ENCODE measurements around the gene ONECUT3. TPM values are rescaled to one million over a fixed set of nuclear protein-coding genes. Genes with fewer than 3 reads are reported as not detected.

Gene ONECUT3
- polyA plus RNA-seq, 1 donor, result not detected

DNA sequence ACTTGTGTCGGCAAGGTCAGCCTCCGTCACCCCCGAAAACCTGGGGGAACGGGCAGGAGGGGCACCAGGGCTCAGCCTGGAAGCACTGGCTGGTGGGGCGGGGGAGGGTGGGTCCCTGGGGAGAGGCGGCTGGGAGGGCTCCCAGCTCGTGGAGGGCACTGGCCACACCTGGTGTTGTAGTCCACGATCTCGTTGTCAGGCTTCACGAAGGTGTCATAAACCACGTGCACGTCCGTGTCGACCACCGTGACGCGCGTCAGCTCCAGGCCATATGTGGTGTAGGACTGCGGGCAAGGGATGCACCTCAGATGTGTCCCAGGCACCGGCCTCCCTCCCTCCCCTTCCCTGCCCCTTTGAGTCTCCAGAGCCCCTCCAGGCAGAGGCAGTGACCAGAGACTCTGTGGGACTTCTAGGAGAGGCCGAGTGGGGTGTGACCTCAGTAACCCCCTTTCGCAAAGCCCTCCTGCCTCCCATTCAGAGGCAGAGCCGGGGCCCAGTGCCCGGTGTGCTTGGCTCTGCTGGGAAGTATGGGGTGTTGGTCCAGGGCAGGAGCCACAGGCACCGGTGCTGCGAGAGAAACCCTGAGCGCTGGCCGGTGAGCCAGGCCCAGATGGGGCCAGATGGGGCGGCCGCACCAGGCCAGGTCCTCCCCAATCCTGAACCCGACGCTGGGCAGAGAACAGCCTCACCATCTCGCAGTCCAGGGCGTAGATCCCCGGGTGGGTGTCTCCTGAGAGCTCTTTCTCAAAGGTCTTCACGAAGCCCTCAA is 63.4 kb downstream of the ONECUT3 start:
- DNase-seq, result no peak

DNA sequence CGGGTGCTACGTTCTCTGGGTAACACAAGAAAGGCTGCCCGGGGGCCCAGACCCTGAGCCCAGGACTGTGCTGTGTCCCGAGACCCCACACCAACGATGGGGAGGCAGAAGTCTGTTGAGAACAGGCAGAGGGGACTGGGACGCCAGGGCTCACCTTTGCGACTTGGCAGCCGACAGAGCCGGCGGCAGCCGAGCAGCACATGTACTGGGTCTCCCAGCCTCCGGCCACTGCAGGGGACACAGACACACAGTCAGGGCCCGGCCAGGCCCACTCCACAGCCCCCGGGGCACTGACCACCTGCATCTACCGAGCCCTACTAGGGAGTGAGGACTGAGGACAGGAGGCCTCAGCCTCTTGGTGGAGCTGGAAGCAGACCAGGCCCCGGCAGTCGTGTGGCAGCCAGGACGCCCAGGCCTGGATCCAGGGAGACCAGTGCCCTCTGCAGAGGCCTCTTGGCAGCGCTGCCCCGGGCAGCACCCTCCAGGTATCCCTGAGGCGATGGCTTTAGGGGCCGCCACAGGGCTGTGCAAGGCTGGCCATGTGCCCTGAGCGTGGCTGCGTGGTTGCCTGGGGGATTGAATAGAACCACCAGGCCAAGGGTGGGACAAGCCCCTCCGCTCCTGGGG is 64.4 kb downstream of the ONECUT3 start:
- no peak for DNase-seq

DNA sequence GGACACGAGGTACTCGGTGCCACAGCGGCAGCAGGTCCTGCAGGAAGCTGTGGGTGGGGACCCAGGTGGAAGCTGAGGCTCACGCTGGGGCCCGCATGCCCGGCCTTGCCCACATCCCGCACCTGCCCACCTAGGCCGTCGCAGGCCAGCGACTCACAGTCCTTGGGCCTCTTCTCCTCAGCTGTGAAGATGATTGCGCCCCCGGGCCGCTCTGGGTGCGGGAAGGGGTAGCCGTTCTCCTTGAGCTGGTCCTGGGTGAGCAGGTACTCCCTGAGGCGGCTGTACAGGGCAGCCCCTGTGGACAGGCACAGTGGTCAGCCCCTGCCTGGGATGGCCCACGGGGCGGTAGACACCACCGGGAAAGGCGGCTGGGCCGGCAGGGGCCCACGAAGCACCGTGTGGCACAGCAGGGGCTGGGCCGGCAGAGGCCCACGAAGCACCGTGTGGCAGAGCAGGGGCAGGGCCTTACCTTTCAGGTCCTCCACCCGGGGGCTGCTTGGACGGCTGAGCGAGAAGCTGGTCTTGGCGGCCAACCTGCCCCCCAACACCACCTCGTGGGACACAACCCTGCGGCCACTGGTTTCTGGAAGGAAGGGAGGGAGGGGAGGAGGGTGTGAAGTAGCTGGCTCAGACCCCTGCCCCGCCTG is 65.4 kb downstream of the ONECUT3 start:
- DNase-seq, result no peak

DNA sequence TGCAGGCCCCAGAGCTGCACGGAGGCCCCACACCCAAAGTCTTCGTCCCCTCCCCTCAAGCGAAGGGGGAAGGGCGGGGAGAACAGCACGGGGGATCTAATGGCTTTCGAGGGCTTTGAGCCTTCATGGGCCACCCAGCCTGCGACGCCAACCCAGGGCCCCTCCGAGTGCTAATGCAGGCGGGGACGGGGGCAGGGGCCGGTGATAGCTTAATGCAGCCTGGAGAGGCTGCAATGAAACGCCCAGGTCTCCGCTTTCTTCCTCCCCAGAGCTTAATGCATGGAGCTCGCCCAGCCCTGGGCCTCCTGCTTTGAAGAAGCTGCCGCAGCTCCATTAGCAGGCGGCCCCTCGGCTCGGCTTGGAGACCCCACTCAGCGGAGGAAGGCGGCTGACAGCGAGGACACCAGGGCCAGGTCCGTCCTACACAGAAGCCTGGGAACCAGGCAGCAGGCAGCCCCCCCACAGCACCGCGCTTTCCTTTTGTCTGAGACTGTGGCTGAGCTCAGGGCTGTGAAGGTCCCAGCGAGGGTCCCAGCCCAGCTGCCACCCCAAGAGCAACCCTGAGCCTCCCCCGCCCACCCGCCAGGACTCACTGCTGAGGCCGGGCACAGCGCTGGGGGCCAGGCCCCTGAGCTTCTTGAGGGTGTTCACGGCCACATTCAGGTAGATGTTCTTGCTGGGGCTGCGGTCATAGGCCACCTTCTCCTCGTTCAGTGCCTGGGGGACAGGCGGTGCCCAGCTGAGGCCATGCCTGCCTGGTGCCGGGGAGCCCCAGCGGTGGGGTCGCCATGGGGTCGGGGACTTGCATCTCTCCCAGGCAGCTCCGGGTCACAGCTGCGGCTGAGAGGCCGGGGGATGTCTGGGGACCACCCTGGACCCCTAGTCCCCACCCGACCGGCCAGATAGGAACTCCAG is 66.3 kb downstream of the ONECUT3 start:
- no peak for DNase-seq

DNA sequence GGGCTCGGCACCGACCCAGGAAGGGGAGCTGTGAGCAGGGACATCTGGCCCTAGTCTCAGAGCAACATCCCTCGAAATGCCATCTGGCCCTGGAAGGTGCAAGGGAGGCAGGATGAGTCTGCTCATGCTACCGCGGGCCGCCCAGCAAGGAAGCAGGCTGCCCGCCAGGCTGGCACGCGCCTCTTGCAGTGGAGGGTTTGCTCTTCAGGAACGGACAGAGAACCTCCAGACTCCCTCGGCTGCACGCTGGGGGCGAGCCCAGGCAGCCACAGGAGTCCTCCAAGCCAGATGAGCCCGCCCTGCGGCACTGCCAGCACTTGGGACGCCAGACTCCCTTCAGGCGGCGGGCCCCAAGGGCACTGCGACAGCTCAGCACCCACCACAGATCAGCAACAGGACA is 68.9 kb downstream of the ONECUT3 start:
- DNase-seq, result no peak

DNA sequence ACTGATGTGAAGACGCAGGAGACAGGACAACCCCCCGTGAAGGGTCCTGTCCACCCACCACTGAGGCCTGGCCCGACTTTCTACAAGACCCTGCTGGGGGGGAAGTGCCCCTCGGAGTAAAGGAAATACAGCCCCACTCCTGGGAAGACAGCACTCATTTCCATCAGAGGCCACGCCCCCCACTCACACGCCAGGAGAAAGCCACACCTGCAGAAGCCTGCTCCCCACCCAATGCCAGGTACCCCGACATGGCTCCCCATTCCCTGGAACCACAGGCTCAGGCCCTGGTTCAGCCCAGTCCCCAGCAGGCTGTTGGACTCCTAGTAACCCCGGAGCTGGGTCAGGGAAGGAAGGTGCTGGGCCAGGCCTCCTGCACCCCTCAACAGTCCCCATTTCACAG is 69.7 kb downstream of the ONECUT3 start:
- DNase-seq, result no peak

DNA sequence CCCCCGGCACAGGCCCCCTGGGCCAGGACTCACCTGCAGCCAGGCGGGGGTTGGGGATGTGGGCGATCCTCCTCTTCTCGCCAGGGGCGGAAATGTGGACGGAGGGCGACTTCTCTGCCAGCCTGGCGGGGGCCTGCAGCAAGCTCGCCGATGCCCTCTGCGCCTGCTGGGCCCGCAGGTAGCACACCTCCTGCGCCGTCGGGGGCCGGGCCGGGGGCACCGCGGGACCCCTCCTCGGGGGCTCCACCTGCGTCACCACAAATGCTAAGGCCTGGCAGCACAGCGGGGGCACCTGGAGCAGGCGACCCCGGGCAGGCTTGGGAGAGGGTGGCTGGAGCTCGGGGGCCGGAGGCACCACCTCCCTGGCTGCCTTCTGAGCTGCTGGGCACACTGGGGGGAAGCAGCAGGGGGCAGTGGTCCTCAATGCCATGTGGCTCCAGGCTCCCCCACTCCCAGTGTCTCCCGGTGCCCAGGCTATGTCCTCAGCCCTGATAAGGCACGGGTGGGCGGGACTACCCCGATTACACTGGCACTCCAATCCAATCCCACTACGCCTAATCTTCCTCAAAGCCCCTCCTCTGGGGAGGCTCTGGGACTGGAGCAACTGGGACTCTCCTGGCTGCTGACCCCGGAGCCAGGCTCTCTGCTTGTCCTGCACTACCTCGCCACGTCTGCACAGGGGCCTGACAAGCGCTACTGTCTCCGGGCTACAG is 70.4 kb downstream of the ONECUT3 start:
- DNase-seq, result no peak

DNA sequence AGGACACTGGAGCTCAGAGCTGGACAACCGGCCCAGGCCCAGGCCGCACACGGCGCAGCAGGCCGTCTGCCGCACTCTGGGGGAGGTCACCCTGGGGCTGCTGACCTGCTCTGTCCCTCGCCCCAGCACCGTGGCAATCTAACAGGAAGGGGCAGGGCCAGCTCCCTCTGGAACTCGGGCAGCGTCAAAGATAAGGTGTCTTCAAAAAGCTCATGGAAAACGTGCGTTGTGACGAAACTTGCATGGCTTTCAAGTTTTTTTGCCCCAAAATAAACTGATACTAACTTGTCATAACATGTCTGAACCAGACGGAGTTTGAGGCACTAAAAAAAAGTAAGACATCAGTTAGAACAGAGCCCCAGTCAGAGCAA is 70.9 kb downstream of the ONECUT3 start:
- no peak for DNase-seq

DNA sequence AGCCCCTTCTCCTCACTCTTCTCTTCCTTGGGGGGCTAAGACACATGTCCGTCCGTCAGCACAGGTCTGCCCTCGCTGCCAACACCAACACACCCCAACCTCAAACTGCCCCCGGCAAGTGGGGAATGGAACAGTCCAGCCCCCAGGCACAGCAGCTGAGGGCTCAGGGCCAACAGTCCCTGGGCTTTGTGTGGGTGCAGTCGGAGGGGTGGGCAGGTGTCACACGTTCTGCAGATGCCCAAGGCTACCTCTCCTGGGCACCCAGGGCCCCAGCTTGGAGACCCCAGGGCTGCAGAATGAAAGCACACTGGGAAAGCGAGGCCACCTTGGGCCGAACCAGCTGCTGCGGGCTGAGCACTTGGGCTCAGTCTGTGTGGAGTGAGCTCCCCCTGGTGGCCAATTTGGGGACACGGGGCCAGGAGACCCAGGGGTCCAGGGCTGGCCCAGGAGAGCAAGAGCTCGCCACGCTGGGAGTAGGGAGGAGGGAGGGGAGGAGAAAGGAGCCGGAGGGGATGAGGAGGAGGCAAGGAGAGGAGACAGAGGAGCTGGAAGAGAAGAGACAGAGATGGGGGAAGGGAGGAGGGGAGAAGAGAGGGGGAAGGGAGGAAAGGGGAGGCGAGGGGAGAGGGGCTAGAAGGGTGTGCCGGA is 72.7 kb downstream of the ONECUT3 start:
- DNase-seq, result peak; percentile 79

DNA sequence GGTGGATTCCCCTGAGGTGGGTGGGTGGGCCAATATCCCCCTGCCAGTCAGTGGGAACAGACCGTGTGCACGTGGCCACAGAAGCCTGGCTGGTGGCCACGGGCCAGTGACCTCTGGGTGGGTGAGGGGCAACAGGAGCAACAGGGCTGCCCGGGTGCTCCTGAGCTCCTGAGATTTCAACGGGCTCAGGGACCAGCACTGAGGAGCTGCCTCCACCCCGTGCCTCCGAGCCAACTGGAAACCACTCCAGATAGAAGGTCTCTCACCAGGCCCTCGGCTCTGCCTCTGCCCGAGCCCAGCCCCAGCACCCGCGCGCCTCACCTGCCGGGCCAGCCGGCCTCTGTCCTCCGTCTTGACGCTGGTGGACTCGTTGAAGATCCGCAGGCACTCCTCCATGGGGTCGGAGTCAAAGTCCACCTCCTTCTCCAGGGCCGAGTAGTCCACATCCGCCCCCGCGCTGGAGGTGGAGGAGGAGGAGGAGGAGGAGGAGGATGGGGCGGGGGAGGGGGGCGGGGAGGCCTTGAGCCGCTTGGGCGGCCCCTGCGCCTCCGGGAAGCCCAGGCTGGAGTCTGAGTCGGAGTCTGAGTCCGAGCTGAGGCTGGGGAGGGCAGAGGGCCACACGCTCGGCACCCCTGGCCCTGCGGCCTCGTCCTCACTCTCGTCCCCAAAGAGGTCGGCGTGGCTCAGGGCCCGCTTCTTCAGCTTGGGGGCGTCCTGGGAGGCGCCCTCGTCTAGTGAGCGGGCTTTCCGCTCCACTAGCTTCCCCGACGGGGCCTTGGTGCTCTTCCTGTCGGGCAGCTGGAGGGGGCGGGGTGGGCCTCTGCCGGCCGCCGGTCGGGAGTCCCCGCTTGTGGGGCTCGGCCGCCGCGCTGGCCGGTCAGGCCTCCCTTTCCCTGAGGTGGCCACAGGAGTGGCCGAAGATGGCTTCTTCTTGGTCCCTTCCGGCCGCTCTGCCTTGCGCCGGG is 73.5 kb downstream of the ONECUT3 start:
- DNase-seq, result no peak

DNA sequence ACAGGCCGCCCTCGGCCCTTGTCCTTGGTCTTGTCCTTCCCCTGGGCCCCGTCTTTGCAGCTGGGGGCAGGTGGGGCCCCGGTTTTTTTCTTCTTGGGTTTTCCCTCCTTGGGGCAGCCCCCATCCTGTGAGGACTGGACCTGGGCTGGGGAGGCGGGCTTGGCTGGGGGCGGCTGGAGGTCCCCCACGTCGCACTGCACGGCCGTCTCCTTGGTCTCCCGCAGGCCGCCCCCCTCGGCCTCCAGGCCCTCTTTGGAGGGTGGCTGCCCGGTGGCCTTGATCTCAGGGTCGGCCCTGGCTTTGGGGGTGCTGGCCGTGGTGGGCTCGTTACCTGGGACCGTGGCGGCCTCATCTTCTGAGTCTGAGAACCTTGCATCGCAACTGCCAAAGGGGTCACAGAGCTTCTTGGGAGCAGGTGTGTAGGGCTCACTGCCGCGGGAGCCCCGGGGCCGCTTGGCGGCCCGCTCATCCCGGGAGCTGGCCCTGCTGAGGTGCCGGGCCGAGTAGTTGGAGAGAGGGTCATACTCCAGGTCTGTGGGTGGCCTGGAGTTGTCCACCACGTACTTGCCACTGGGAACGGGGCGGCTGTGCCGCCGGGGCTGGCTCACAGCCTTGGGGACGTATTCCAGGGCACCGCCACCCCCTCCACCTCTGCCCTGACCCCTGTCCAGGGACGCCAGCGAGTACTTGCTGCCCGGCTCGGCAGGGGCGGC is 74.4 kb downstream of the ONECUT3 start:
- no peak for DNase-seq

DNA sequence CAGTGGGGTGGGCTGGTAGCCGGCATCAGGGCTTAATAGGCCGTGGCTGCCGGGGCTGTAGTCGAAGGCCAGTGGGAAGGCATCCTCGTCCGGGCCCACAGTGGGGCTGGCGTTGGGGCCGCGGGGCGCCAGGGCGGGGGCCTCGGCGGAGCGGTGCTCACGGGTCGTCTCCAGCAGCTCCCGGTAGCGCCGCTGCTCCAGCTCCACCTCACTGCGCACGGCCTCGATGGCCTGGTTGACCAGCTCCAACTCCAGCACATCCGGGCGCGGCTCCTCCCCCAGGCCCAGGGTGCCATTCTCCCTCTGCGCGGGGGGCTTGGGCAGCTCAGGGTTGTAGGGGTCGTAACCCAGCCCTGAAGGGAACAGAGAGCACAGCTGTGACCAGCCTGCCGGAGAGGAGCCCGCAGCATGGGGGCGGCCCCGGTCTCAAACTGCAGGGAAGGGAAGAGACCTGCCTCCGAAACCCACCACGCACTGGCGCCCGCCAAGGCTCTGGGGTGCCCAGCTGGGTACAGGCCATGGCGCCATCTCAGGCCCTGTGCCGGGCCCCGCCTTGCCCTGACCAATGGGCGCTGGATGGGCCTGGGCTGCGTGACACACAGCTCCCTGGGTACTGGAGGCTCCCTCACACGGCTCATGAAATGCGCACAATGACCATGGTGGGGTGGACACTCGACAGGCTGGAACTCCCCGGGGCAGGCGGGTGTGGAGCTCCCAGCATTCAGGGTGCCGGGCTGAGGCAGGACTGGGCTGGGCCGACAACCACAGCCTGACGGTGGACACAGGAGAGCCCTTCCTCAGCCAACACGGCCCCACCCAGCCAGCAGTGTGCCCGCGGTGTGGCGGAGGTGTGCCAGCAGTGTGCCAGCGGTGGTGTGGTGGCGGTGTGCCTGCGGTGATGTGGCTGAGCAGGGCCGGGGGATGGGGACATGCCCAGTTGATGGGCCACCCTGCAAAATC is 75.3 kb downstream of the ONECUT3 start:
- DNase-seq, result no peak

DNA sequence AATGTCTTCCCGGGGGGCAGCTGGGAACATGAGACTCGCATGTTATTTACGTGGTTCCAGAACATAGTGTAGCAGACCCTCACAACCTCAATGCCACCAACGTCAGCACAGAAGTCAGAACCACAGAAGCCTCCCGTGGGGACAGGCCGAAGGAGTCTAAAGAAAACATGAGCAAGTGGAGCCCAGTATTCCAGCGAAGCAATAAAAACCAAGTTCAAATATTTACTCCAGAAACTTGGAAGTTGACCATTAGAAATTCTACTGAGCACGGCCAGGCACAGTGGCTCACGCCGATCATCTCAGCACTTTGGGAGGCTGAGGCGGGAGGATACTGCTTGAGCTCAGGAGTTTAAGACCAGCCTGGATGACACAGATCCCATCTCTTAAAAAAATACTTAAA is 76.7 kb downstream of the ONECUT3 start:
- no peak for DNase-seq

DNA sequence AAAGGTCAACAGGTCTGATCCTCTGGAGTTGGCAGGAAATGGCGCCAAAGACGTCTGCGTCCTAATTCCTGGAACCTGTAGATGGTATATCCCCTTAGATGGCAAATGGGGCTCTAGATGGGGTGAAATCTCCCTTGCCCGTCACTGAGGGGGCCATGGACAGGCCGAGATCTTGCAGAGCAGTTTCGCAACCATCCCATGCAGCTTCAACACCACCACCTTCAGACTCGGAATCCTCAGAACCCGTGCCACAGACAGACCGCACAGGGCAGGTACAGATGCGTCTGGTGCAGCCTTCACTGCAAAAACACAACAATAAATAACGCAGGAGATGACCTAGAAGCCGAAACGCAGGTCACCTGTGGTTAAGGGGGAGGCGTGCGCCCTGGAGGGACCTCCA is 77.3 kb downstream of the ONECUT3 start:
- DNase-seq, result no peak
